Kasumi-1 (cell line): Measurements from ENCODE around the gene MACF1.

Experiments used
- DNase-seq, 2 experiments: peaks; one replicate each; lab custom pipeline; 2025; lab: John Stamatoyannopoulos, UW

MACF1 gene

DNA sequence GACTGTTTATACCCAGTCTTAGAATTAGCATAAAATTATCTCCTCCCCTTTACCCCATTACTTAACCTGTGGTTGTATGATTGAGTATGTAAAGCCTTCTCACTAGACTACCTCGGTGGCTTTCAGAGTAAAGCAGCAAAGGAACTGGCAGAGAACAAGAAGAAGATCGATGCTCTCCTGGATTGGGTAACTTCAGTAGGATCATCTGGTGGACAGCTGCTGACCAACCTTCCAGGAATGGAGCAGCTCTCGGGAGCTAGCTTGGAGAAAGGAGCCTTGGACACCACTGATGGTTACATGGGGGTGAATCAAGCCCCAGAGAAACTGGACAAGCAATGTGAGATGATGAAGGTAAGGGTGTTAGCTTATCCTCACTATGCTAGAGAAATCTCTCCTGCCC lies 148.4 kb downstream of the MACF1 start:
- DNase-seq: no peak

- DNase-seq: no peak
Measured at GRCh38 chr1:39354572-39354971, 150.1 kb downstream of the MACF1 start.

DNA sequence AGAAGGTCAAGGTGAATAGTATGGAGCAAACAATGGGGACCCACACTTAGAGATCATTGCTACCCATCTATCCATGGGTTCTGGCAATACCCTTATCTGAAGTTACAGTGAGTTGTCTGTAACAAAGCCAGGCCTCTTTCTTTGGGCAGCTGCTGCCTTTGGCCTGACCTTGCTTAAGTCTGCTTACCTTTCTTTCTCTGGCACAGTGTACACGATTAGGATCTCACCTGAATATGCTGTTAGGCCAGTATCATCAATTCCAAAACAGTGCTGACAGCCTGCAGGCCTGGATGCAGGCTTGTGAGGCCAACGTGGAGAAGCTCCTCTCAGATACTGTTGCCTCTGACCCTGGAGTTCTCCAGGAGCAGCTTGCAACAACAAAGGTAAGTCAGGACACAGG lies 154.0 kb downstream of the MACF1 start:
- DNase-seq: no peak

DNA sequence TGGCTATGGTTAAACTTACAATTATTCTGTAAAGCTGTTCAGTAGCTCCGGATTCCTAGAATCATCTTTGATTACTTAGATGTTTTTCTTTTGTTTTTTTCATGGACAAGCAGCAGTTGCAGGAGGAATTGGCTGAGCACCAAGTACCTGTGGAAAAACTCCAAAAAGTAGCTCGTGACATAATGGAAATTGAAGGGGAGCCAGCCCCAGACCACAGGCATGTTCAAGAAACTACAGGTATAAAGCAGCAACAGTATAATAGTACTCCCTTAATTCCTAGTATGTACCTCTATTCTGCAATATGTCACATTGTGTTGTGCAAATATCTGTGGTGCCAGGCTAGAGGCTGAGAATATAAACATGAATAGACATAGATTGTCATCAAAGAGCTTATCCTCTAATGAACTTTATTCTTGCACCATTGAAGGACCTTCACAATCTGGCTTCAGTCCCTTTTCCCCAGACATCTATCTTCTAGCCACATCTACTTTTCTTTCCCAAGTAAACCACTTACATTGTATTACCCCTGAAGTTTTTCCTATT lies 154.6 kb downstream of the MACF1 start:
- no peak for DNase-seq

- peak; percentile 94 to 96 for DNase-seq
Measured at GRCh38 chr1:39360731-39361130, 156.2 kb downstream of the MACF1 start.

DNA sequence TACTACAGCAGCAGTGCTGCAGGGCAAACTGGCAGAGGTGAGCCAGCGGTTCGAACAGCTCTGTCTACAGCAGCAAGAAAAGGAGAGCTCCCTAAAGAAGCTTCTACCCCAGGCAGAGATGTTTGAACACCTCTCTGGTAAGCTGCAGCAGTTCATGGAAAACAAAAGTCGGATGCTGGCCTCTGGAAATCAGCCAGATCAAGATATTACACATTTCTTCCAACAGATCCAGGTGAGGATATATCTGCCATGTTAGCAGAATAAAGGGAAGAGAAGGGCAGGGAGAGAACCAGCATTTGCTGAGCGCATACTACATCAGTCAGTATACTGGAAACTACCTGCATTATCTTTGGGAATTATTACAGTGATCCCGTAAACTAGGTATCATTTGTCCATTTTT lies 157.0 kb downstream of the MACF1 start:
- no peak for DNase-seq

DNA sequence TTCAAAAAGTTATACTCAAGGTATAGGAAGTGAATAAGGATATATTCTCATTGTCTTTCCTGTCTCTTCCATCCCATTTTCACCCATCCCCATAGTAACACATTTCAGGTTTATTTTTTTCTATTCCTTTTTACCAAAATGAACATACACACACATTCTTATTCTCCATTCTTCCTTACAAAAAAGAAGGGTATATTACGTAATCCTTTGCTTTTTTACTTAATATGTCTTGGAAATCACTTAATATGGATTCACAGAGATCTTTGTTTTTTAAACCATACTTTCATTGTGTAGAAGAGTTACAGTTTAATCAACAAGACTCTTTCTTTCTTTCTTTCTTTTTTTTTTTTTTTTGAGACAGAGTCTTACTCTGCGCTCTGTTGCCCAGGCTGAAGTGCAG lies 158.8 kb downstream of the MACF1 start:
- no peak for DNase-seq

DNA sequence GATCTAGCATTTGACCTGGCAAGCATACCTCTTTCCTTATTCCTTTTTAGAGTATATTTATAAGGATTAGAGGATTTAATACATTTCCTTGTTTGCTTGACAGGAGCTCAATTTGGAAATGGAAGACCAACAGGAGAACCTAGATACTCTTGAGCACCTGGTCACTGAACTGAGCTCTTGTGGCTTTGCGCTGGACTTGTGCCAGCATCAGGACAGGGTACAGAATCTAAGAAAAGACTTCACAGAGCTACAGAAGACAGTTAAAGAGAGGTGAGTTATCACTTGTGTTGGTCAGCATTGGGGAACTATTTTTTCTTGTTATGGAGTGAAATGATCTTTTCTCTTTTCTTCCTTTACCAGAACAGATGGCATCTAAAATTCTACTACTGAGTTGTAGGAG lies 163.6 kb downstream of the MACF1 start:
- no peak for DNase-seq

- DNase-seq: no peak
Measured at GRCh38 chr1:39369565-39369964, 165.1 kb downstream of the MACF1 start.

DNA sequence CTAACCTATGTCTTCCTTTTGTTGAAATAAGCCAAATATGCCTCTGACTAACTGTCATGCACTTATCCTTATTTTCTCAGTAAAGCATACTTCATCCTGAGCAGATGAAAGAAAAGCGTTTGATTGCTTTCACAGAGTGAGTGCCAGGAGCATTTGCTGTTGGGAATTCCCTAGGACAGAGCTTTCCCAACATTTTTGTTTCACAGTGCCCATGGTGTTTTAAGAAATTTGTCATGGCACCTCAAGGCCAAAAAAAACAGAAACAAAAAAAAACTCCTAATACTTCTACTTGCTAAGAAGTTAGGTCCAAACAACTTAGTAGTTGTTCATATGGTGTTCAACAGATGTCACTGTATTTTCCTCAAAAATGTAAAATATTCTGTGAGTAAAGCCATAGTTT lies 166.1 kb downstream of the MACF1 start:
- DNase-seq: no peak

DNA sequence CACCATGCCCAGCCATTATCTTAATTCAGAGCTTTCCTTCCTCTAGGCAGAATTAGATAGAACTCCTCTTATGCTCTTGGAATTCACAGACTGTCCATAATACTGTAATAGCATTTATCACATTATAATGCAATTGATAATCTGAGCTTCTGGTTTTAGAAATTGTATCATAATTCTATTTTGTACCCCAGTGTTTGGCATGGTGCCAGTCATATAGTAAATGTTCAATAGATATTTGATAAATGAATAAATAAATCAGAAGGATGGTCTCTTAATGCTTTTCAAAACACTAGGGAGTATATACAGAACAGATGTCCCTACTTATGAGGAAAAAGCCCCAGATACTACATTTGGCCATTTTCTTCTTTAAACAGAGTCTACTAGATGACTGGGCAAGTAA lies 167.6 kb downstream of the MACF1 start:
- DNase-seq: no peak

DNA sequence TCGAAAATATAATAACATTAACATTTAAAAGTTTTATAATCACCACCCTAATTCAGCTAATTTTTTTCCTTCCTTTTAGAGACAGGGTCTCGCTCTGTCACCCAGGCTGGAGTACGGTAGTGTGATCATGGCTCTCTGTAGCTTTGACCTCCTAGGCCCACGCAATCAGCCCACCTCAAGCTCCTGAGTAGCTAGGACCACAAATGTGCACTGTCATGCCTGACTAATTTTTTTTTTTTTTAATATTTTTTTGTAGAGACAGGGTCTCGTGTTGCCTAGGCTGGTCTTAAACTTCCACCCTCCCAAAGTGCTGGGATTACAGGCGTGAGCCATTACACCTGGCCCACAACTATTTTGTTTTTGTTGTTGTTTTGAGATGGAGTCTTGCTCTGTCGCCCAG lies 172.2 kb downstream of the MACF1 start:
- DNase-seq: no peak

- DNase-seq: no peak
Measured at GRCh38 chr1:39378377-39378776, 173.9 kb downstream of the MACF1 start.

GRCh38 chr1:39379187-39379586 lies 174.7 kb downstream of the MACF1 start:
- no peak for DNase-seq

GRCh38 chr1:39380036-39380435 lies 175.5 kb downstream of the MACF1 start:
- DNase-seq: no peak

DNA sequence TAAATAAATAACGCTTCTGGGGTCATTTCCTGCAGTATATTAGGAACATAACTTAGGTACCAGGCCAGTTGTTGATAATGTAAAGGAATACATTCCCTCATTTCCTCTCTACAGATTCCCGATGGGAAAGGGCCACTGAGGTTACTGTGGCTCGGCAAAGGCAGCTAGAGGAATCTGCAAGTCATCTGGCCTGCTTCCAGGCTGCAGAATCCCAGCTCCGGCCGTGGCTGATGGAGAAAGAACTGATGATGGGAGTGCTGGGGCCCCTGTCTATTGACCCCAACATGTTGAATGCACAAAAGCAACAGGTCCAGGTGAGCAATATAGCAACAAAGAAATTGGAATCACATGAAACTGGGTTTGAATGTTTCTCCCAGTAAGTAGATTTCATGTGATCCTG lies 177.3 kb downstream of the MACF1 start:
- no peak for DNase-seq

DNA sequence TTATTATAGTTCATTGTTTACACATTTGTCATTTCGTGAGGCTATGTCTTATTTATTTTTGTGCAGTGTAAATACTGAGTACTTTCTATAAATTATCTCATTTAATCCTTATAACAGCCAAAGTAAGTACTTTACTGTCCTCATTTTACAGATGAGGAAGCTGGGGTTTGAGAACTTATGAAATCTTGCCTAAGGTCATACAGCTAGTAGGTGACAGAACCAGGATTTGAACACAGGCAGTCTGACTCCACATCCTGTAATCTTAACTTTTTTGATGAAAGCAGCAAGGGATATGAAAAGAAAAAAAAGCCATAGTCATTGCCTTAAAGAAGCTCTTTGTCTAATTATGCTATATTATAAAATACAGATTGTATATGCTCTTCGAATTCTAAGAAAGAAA lies 179.8 kb downstream of the MACF1 start:
- DNase-seq: peak in 1 of 2 experiments; percentile 25

- no peak for DNase-seq
Measured at GRCh38 chr1:39385067-39385988, 180.8 kb downstream of the MACF1 start.

GRCh38 chr1:39386997-39387396 lies 182.5 kb downstream of the MACF1 start:
- DNase-seq: no peak

GRCh38 chr1:39387452-39387851 lies 183.0 kb downstream of the MACF1 start:
- DNase-seq: no peak

- no peak for DNase-seq
Measured at GRCh38 chr1:39391691-39392679, 187.5 kb downstream of the MACF1 start.

GRCh38 chr1:39392851-39393573 lies 188.5 kb downstream of the MACF1 start:
- DNase-seq: no peak
